ENCODE results near the gene LMCD1. TPM values are rescaled to one million over a fixed set of nuclear protein-coding genes. Genes with fewer than 3 reads are reported as not detected.
A peak's percentile ranks its signal among the peaks of the same experiment; 100 is the strongest.

Gene LMCD1
- total RNA-seq, 1 donor from 2014 or later, result 9.5 TPM

DNA sequence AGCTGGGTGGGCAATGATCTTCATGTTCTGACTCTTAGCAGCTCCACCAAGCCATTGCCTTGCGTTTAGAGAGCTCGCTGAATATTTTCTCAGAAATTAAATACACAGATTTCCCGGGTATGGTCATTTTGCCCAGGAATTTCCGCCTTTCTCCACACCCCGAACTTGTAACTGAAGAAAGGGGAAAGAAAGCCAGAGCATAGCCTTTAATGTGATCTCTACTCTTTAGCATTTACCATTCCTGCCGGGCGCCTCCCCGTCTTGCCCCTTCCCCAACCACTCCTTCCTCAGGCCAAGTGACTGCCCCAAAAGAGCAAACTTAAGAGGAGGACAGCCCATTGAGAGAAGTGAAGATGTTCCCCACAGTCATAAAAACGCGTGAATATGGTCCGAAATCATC, 53.1 kb downstream of the LMCD1 start:
- peaks cover 7% of the 10 kb centered on the region for H3K4me1 Mint-ChIP-seq (ENCODE audit: unreplicated experiment)
- peak overlapping the region; percentile 36 for H3K27ac Mint-ChIP-seq (ENCODE audit: unreplicated experiment)
- H3K4me3 Mint-ChIP-seq (ENCODE audit: unreplicated experiment), result no peak overlapping the region
- DNase-seq (ENCODE audit: low spot score), result no peak
- peaks cover 5% of the 10 kb centered on the region for H3K27me3 Mint-ChIP-seq (ENCODE audit: unreplicated experiment)
- no peaks in the 10 kb centered on the region for H3K9me3 Mint-ChIP-seq (ENCODE audit: unreplicated experiment)
- H3K36me3 Mint-ChIP-seq (ENCODE audit: low read depth, unreplicated experiment), result peaks cover 12% of the 10 kb centered on the region
- TF ChIP-seq, protein P1, sequence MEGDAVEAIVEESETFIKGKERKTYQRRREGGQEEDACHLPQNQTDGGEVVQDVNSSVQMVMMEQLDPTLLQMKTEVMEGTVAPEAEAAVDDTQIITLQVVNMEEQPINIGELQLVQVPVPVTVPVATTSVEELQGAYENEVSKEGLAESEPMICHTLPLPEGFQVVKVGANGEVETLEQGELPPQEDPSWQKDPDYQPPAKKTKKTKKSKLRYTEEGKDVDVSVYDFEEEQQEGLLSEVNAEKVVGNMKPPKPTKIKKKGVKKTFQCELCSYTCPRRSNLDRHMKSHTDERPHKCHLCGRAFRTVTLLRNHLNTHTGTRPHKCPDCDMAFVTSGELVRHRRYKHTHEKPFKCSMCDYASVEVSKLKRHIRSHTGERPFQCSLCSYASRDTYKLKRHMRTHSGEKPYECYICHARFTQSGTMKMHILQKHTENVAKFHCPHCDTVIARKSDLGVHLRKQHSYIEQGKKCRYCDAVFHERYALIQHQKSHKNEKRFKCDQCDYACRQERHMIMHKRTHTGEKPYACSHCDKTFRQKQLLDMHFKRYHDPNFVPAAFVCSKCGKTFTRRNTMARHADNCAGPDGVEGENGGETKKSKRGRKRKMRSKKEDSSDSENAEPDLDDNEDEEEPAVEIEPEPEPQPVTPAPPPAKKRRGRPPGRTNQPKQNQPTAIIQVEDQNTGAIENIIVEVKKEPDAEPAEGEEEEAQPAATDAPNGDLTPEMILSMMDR (IDR thresholded peaks at IDR 0.05; ENCODE audit: unreplicated experiment), result no peak

DNA sequence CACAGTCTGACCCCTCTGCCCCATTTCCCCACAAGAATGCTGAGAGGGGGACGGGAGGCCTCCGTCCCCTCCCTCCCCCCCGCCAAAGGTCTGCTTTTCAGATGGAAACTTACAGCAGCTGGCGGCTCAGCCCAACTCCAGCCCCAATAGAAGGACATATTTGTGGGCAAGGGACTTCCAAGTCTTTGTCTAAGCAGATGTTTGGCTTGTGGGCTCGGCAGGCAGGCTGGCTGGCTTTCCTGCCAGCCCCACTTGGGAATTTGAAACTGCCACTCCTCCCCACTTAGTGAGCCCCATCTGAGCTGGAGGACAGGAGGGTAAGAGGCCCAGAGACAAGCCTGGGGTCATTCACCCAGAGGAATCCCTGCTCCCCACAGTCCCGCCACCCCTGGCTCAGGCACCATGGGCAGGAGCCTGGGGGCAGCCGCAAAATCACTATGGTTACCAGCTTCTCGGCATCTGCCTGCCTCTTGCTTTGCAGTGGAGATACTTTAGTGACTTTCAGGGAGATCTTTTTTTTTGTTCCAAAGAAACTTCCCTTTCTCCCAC, 53.6 kb downstream of the LMCD1 start:
- DNase-seq (ENCODE audit: low spot score), result no peak
- H3K27me3 Mint-ChIP-seq (ENCODE audit: unreplicated experiment), result peaks cover 5% of the 10 kb centered on the region

DNA sequence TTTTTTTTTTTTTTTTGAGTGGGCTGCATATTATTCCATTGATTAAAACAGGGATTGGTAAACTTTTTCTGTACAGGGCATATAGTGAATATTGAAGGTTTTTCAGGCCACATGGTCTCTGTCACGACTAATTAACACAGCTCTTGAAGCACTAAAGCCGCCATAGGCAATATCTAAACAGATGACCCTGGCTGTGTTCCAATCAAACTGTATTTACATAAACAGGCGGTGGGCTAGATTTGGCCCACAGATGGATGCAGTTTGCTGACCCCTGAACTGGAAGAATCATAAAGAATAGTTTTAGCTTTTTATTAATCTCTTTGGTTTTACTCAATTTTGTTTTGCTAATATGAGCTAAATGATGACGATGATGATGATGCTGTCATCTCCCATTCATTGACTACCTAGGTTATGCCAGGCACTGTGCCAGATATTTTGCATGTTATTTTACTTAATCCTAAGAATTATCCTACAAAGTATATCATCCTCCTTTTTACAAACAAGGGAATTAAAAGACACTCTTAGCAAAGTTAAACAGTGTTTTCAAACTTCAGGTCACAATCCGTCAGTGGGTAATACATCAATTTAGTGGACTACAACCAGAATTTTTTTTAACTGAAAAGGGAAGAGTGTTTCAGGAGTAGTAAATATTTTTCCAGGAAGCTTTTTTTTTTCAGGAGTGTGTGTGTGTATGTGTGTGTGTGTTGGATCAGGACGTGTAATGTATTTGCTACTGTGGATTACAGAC, 54.3 kb downstream of the LMCD1 start:
- Mint-ChIP-seq H3K4me3 (ENCODE audit: unreplicated experiment) (no peak overlapping the region), H3K4me1 (ENCODE audit: unreplicated experiment) (peaks cover 7% of the 10 kb centered on the region), H3K36me3 (ENCODE audit: low read depth, unreplicated experiment) (peaks cover 3% of the 10 kb centered on the region), H3K9me3 (ENCODE audit: unreplicated experiment) (no peaks in the 10 kb centered on the region), H3K27ac (ENCODE audit: unreplicated experiment) (no peak overlapping the region), H3K27me3 (ENCODE audit: unreplicated experiment) (peaks cover 5% of the 10 kb centered on the region)
- TF ChIP-seq, protein P1 (IDR thresholded peaks at IDR 0.05; ENCODE audit: unreplicated experiment), result no peak
- DNase-seq (ENCODE audit: low spot score), result no peak

More for the DNA sequence above, 53.6 kb downstream of the LMCD1 start:
- H3K4me3 Mint-ChIP-seq (ENCODE audit: unreplicated experiment), result no peak overlapping the region
- H3K4me1 Mint-ChIP-seq (ENCODE audit: unreplicated experiment), result peaks cover 7% of the 10 kb centered on the region
- peaks cover 9% of the 10 kb centered on the region for H3K36me3 Mint-ChIP-seq (ENCODE audit: low read depth, unreplicated experiment)
- no peak overlapping the region for H3K27ac Mint-ChIP-seq (ENCODE audit: unreplicated experiment)
- TF ChIP-seq, protein P1 (IDR thresholded peaks at IDR 0.05; ENCODE audit: unreplicated experiment), result no peak
- H3K9me3 Mint-ChIP-seq (ENCODE audit: unreplicated experiment), result no peaks in the 10 kb centered on the region

DNA sequence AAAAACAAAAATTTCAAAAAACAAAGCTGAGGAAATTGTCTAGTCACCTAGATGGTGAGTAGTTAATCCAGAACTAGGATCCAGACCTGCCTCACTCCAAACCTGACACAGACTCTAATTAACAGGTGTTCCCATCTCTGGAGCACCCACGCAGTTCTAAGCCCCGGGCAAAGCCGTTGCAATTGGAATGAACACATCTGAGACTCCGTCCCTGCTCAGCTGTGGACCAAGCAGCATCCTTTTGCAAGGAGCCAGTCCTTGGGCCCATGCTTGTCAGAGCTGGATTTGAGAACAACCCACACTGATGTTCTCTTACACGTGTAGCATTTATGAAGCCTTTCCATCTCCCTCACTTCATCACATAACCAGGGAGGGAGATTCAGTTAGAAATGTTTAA, 54.8 kb downstream of the LMCD1 start:
- peaks cover 3% of the 10 kb centered on the region for H3K36me3 Mint-ChIP-seq (ENCODE audit: low read depth, unreplicated experiment)
- no peak for DNase-seq (ENCODE audit: low spot score)
- H3K4me1 Mint-ChIP-seq (ENCODE audit: unreplicated experiment), result peaks cover 7% of the 10 kb centered on the region
- no peaks in the 10 kb centered on the region for H3K9me3 Mint-ChIP-seq (ENCODE audit: unreplicated experiment)
- H3K27me3 Mint-ChIP-seq (ENCODE audit: unreplicated experiment), result peaks cover 4% of the 10 kb centered on the region
- TF ChIP-seq, protein P1 (IDR thresholded peaks at IDR 0.05; ENCODE audit: unreplicated experiment), result no peak
- H3K4me3 Mint-ChIP-seq (ENCODE audit: unreplicated experiment), result no peak overlapping the region
- H3K27ac Mint-ChIP-seq (ENCODE audit: unreplicated experiment), result no peak overlapping the region

DNA sequence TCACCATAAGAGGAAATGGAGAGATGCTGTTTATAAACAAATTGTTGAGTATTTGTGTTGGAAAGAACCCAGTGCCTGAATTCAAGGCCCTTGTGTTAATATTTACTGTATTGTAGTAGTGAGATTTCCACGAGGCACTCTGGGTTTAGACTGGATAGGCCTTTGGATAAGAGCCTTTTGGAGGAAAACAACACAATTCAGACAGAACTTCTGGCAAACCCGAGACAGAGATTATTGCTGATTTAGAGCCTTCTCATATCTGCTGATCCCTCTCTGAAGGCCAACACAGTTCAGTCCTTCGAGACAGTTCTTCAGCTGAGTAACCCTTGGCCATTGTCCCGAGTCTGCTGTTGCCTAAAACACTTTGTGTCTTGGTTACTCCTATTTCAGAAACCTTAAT, 55.7 kb downstream of the LMCD1 start:
- TF ChIP-seq, protein P1 (IDR thresholded peaks at IDR 0.05; ENCODE audit: unreplicated experiment), result no peak
- Mint-ChIP-seq H3K4me3 (ENCODE audit: unreplicated experiment) (no peak overlapping the region), H3K36me3 (ENCODE audit: low read depth, unreplicated experiment) (peaks cover 3% of the 10 kb centered on the region), H3K27me3 (ENCODE audit: unreplicated experiment) (no peaks in the 10 kb centered on the region), H3K4me1 (ENCODE audit: unreplicated experiment) (peaks cover 10% of the 10 kb centered on the region), H3K9me3 (ENCODE audit: unreplicated experiment) (no peaks in the 10 kb centered on the region), H3K27ac (ENCODE audit: unreplicated experiment) (no peak overlapping the region)
- no peak for DNase-seq (ENCODE audit: low spot score)

Measured in endothelial cell (in vitro differentiated cells).